Activated CD4-positive, alpha-beta T cell treated with anti-CD3 and anti-CD28 coated beads, Interleukin-2, amount 10 ng/mL, durations not matched to agents 7 days and 5 days (primary cell): ENCODE results near the gene PRKCZ. TPM values are rescaled to one million over a fixed set of nuclear protein-coding genes. Genes with fewer than 3 reads are reported as not detected.

ENCODE experiments used
- CTCF ChIA-PET: fragments of 350-600 bp; sonication (Branson Sonifier 250); formaldehyde crosslinking; loops from one replicate; lab custom pipeline; 2021; ENCODE audit warnings: antibody characterized with exemption; lab: Charles Lee
- POLR2A ChIA-PET: fragments of 350-600 bp; sonication (Branson Sonifier 250); formaldehyde crosslinking; loops from one replicate; lab custom pipeline; 2021; ENCODE audit warnings: antibody characterized with exemption; lab: Charles Lee
- DNase-seq: peaks from one replicate; pipeline ENCODE4 v3.0.0-alpha.2; 2020
- H3K27ac Mint-ChIP-seq: one replicate; pipeline ENCODE4 v1.8.0; 2021; ENCODE audit warnings: mild to moderate bottlenecking, moderate library complexity, mixed read lengths
- H3K27me3 Mint-ChIP-seq: one replicate; pipeline ENCODE4 v1.8.0; 2021; ENCODE audit warnings: mixed read lengths
- H3K36me3 Mint-ChIP-seq: one replicate; pipeline ENCODE4 v1.8.0; 2021; ENCODE audit warnings: low read depth, mixed read lengths
- H3K4me1 Mint-ChIP-seq: one replicate; pipeline ENCODE4 v1.8.0; 2021; ENCODE audit warnings: mixed read lengths
- H3K4me3 Mint-ChIP-seq: one replicate; pipeline ENCODE4 v1.8.0; 2021; ENCODE audit warnings: mild to moderate bottlenecking, moderate library complexity, mixed read lengths
- H3K9me3 Mint-ChIP-seq: one replicate; pipeline ENCODE4 v1.8.0; 2021; ENCODE audit warnings: mixed read lengths
- total RNA-seq, 2 experiments: library from RNA; stranded (reverse); gene quantifications; one replicate each; pipeline ENCODE4 v1.2.3, GENCODE V29; 2021

PRKCZ gene
- total RNA-seq, 2 experiments from 2014 or later: 5.1 to 5.6 TPM

DNA sequence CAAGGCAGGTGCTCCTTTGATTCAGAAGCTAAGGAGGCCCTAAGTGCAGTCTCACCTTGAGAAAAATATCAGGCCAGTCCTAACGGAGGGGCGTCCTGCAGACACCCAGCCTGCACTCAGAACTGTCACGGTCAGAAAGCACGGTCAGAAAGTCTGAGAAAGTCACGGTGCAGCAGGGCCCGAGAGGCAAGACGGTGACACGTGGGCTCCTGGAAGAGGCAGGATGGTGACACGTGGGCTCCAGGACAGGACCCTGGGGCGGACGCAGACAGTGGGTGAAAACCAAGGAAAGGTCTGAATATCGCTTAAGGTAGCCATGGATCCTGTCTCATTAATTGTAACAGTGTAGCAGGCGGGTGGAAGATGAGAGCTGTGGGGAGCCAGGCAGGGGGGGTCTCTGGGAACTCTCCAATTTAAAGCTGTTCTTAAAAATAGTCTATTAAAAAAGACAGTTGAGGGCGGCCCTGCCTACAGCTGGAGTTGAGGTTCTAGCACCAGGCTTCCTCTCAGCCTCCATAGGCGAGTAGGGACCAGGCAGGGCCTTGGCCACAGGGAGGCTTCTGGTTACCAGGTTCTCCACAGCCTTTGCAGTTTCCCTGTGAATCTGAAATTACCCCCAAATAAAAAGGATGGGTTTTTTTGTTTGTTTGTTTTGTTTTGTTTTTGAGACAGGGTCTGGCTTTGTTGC lies 79.2 kb downstream of the PRKCZ start:
- ChIA-PET CTCF (no interaction called here), POLR2A (no interaction called here)
- H3K27me3 Mint-ChIP-seq: no peaks in the 10 kb centered on the region
- H3K9me3 Mint-ChIP-seq: peaks cover 2% of the 10 kb centered on the region
- DNase-seq: no peak
- peaks cover 21% of the 10 kb centered on the region for H3K4me1 Mint-ChIP-seq
- H3K27ac Mint-ChIP-seq: no peak overlapping the region
- H3K4me3 Mint-ChIP-seq: no peak overlapping the region
- no peaks in the 10 kb centered on the region for H3K36me3 Mint-ChIP-seq

DNA sequence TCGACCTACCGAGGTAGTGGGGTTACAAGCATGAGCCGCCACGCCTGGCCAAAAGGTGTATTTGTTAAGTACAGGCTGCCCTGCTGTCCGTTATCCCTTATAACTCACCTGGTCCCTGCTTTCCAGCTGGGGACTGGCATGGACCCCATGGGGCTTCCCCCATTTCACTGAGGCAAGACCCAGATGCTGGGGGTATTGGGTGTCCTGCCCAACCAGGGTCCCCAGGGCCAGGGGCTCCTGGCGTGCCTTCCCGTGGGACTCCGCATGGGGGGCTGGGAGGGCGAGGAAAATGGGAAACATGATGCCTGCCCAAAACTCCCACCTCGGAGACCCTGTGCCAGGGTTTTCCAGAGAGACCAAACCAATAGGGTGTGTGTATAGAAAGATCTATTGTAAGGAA lies 79.9 kb downstream of the PRKCZ start:
- Mint-ChIP-seq H3K4me1 (peaks cover 21% of the 10 kb centered on the region), H3K9me3 (no peaks in the 10 kb centered on the region), H3K27ac (no peak overlapping the region), H3K4me3 (no peak overlapping the region), H3K27me3 (no peaks in the 10 kb centered on the region), H3K36me3 (no peaks in the 10 kb centered on the region)
- DNase-seq: no peak
- ChIA-PET POLR2A (no interaction called here), CTCF (no interaction called here)

DNA sequence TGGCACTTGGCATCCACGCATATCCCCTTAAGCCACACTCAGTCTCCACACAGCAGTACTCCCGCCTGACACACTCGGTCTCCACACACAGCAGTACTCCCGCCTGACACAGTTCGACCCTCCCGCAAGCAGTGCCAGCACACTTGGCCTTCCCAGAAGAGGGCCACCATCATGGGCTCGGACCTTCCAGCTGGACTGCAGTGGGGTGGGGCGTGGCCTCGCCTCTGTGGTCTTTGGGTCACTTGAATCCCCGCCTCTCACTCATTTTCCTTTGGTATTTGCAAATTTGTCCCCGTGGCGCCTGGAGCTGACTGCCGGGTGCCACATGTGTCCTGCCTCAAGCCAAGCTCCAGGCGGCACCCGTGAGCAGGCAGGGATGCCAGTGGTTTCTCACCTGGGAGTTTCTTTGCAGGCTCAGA lies 80.7 kb downstream of the PRKCZ start:
- Mint-ChIP-seq H3K4me3 (no peak overlapping the region), H3K36me3 (no peaks in the 10 kb centered on the region), H3K27ac (no peak overlapping the region), H3K9me3 (no peaks in the 10 kb centered on the region), H3K4me1 (peaks cover 21% of the 10 kb centered on the region), H3K27me3 (no peaks in the 10 kb centered on the region)
- ChIA-PET POLR2A (no interaction called here), CTCF (no interaction called here)
- DNase-seq: no peak

DNA sequence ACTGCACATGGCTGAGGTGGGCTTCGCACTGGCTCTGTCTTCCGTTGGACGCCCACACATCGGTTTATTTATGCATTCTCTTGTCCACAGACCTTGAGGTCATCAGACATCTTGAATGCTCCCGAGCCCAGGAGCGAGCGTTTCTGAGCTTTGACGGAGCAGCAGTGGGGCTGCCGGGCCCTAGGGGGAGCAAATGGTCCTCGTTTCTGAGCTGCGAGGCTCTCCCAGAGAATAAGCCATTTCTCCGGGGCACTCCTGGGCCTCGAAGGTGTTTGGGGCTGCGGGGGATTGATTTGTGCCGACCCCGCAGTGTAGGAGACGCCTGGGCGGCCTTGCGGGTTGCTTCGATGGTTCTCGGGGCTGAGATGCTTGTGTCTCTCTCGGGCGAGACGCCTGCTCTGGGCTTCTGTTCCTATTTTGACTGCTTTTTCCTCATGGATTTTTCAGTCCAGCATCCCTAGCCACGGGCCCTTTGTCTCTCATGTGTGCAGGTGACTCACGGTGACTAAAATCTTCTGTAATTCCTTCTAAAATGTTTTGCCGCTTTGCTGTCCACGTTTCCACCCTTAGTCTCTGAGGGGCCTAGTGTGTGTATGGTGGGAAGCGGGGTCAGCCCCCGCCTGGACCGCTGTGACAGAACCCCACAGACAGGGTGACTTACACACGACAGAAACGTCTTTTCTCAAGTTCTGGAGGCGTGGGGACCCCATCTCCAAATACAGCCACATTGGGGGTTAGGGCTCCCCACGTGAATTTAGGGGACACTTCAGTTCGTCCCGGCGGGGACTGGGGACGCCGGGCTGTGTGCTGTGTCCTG lies 82.2 kb downstream of the PRKCZ start:
- Mint-ChIP-seq H3K36me3 (no peaks in the 10 kb centered on the region), H3K4me3 (peak overlapping the region; percentile 69), H3K27me3 (no peaks in the 10 kb centered on the region), H3K27ac (peak overlapping the region; percentile 81), H3K9me3 (no peaks in the 10 kb centered on the region), H3K4me1 (peaks cover 13% of the 10 kb centered on the region)
- ChIA-PET POLR2A (interaction anchor here (0.7 kb wide), 1 partner anchor 213 kb away, joined by 3 read pairs; no protein-coding TSS in a partner anchor), CTCF (interaction anchor here (1.5 kb wide), 1 partner anchor 16 kb away, joined by 3 read pairs; no protein-coding TSS in a partner anchor)
- peak; percentile 31 for DNase-seq

DNA sequence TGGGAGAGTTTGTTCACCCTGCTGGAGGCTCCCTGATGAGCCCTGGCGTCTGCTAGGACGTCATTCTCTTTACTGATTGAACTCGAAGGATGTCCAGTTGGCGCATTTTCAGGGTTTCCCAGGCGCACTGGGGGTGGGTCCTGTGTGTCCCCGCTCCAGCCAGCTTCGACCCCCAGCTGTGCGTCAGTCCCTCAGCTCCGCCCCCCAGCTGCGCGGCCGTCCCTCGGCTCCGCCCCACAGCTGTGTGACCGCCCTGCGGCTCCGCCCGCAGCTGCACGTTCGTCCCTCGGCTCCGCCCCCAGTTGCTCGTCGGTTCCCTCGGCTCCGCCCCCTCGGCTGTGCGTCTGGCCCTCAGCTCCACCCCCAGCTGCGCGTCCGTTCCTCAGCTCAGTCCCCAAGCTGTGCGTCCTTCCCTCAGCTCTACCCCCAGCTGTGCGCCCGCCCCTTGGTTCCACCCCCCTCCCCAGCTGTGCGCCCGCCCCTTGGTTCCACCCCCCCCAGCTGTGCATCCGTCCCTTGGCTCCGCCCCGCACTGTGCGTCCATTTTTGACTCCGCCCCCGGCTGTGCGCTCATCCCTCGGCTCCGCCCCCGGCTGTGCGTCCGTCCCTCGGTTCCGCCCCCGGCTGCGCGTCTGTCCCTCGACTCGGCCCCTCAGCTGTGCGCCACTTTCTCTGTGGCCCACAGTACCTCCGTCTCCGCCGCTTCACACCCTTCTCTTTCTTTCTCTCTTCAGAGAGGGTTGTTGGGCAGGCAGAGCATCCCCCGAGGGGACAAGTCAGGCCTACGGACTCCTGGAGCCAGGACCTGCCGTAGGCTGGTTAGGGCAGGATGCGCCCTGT lies 83.0 kb downstream of the PRKCZ start:
- Mint-ChIP-seq H3K4me1 (peaks cover 11% of the 10 kb centered on the region), H3K27ac (peak overlapping the region; percentile 81), H3K27me3 (no peaks in the 10 kb centered on the region), H3K36me3 (no peaks in the 10 kb centered on the region), H3K9me3 (no peaks in the 10 kb centered on the region), H3K4me3 (peak overlapping the region; percentile 69)
- peak; percentile 96 for DNase-seq
- CTCF ChIA-PET: interaction anchor here (0.8 to 1.5 kb wide), 3 partner anchors 15 to 62 kb away, joined by 3 read pairs; partner anchors contain the start of gene FAAP20
- POLR2A ChIA-PET: interaction anchor here (0.6 to 0.7 kb wide), 2 partner anchors 213 to 389 kb away, joined by 3 read pairs; no protein-coding TSS in a partner anchor

- ChIA-PET CTCF (interaction anchor here (0.8 kb wide), 2 partner anchors 26 to 61 kb away, joined by 3 read pairs; partner anchors contain the start of gene FAAP20), POLR2A (no interaction called here)
- H3K27me3 Mint-ChIP-seq: no peaks in the 10 kb centered on the region
- H3K4me3 Mint-ChIP-seq: no peak overlapping the region
- H3K27ac Mint-ChIP-seq: peak overlapping the region; percentile 57
- no peaks in the 10 kb centered on the region for H3K9me3 Mint-ChIP-seq
- no peak for DNase-seq
- H3K36me3 Mint-ChIP-seq: no peaks in the 10 kb centered on the region
- peaks cover 11% of the 10 kb centered on the region for H3K4me1 Mint-ChIP-seq
These were observed 83.6 kb downstream of the PRKCZ start for GRCh38 chr1:2133879-2134215.

GRCh38 chr1:2134266-2134620 lies 84.0 kb downstream of the PRKCZ start:
- POLR2A ChIA-PET: no interaction called here
- no peak for DNase-seq
- no peaks in the 10 kb centered on the region for H3K9me3 Mint-ChIP-seq
- H3K27me3 Mint-ChIP-seq: no peaks in the 10 kb centered on the region
- H3K27ac Mint-ChIP-seq: peak overlapping the region; percentile 57
- H3K4me1 Mint-ChIP-seq: peaks cover 11% of the 10 kb centered on the region
- peak overlapping the region; percentile 13 for H3K4me3 Mint-ChIP-seq
- CTCF ChIA-PET: no interaction called here
- no peaks in the 10 kb centered on the region for H3K36me3 Mint-ChIP-seq

GRCh38 chr1:2134621-2135307 lies 84.6 kb downstream of the PRKCZ start:
- CTCF ChIA-PET: interaction anchor here (1.4 kb wide), 1 partner anchor 226 kb away, joined by 3 read pairs; no protein-coding TSS in a partner anchor

DNA sequence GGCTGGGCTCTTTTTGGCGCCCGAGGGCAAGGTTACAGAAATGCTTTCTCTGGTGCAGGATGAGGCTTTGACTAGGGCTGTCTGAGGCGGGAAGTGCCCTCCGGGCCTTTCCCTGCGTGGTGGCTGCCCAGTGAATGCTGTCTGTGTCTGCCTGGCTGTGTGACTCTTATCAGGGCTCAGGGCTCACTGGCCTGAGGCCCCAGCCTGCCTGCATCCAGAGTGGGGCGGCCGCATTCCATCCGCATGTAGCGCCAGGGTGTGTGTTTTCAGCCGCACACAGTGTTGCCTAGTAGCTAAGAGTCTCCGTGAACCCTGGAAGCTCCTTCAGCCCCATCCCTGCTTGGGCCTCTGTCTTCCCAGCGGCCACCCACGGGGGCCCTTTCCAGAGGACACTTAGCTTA lies 85.2 kb downstream of the PRKCZ start:
- DNase-seq: no peak
- no peaks in the 10 kb centered on the region for H3K36me3 Mint-ChIP-seq
- POLR2A ChIA-PET: no interaction called here

More at GRCh38 chr1:2134621-2135307, 84.6 kb downstream of the PRKCZ start:
- H3K4me3 Mint-ChIP-seq: no peak overlapping the region
- peaks cover 13% of the 10 kb centered on the region for H3K4me1 Mint-ChIP-seq
- POLR2A ChIA-PET: no interaction called here
- no peaks in the 10 kb centered on the region for H3K9me3 Mint-ChIP-seq
- H3K36me3 Mint-ChIP-seq: no peaks in the 10 kb centered on the region
- H3K27me3 Mint-ChIP-seq: no peaks in the 10 kb centered on the region
- peak overlapping the region; percentile 54 for H3K27ac Mint-ChIP-seq
- DNase-seq: no peak

DNA sequence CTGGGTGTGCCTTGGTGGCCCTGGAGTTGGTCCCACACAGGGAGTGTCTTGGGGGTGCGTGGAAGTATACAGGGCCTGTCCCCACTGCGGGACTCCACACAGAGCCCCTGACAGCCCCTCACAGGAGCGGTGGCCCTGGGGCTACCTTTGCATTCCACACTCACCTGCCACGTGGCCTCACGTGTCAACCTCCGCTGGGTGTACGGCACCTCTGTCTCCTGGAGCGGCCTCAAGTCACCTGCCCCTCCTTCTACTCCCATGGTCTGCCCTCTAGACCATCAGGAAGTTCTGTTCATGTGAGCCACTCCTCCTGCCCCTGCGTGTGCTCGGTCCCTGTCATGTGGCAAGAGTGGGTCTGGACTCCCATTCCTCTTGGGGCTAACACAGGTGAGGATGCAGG lies 85.7 kb downstream of the PRKCZ start:
- Mint-ChIP-seq H3K9me3 (no peaks in the 10 kb centered on the region), H3K27ac (no peak overlapping the region), H3K4me3 (no peak overlapping the region), H3K4me1 (peaks cover 18% of the 10 kb centered on the region), H3K27me3 (no peaks in the 10 kb centered on the region), H3K36me3 (no peaks in the 10 kb centered on the region)
- no peak for DNase-seq
- ChIA-PET CTCF (interaction anchor here (1.4 kb wide), 1 partner anchor 227 kb away, joined by 3 read pairs; no protein-coding TSS in a partner anchor), POLR2A (no interaction called here)

More for the DNA sequence above, 85.2 kb downstream of the PRKCZ start:
- H3K4me1 Mint-ChIP-seq: peaks cover 18% of the 10 kb centered on the region
- no peaks in the 10 kb centered on the region for H3K9me3 Mint-ChIP-seq
- H3K4me3 Mint-ChIP-seq: no peak overlapping the region
- CTCF ChIA-PET: interaction anchor here (1.4 kb wide), 1 partner anchor 227 kb away, joined by 3 read pairs; no protein-coding TSS in a partner anchor
- no peaks in the 10 kb centered on the region for H3K27me3 Mint-ChIP-seq
- no peak overlapping the region for H3K27ac Mint-ChIP-seq

GRCh38 chr1:2136386-2137235 lies 86.4 kb downstream of the PRKCZ start:
- ChIA-PET POLR2A (no interaction called here), CTCF (interaction anchor here (0.7 kb wide), 1 partner anchor 9 kb away, joined by 3 read pairs; no protein-coding TSS in a partner anchor)
- no peak overlapping the region for H3K27ac Mint-ChIP-seq
- H3K4me3 Mint-ChIP-seq: no peak overlapping the region
- no peaks in the 10 kb centered on the region for H3K36me3 Mint-ChIP-seq
- H3K4me1 Mint-ChIP-seq: peaks cover 18% of the 10 kb centered on the region
- H3K27me3 Mint-ChIP-seq: no peaks in the 10 kb centered on the region
- H3K9me3 Mint-ChIP-seq: no peaks in the 10 kb centered on the region
- DNase-seq: no peak
